Measurements from ENCODE around the gene GID8.
"Not testable (repeated sequence)": the region's sequence is repeated elsewhere in the genome, so short reads cannot be mapped to it uniquely, and the experiment has no call there.

GID8 gene

DNA sequence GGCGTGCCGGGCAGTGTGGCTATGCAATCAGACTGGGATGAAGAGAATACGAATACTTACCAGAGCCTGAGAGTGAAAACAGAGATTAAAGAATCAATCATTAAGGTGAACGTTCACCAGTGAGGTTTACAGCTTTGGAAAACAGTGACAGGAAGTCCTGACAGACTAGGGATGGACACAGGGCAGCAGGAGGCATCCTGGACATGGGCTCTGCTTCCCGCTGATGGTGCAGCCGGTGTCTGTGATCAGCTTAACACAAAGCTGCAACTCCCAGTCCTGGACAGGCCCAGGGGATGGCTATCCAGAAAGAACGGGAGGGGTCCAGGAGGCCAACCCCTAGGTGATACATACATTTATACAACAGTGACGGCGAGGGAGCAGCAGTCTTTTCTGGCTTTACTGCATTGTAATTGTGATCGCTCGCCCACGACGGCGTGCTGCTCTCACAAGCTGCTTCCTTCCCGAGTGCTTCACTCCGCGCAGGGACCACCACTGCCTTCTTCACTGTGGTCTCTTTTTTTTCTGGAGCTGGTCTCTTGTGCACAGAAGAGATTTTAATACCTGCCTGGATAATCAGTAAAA lies 32.3 kb upstream of the GID8 start:
- DNase-seq, result no peak

DNA sequence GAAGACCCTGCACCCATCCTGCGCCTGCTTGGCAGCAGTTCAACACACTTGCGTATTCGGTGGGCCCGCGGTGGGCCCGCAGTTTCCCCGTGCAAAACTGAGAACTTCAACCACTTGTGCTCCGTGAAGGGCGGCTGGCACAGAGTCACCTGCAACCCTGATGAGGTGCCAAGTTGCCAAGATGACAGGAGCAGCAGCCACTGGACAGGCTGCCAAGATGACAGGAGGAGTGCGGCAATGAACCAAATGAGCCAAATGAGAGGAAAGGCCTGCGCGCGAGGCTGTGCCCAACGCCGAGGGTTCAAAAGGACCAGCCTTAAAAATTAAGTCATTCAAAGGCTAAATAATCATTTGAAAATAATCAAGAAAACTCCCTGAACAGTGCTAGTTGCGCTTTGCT lies 31.7 kb upstream of the GID8 start:
- DNase-seq, result no peak

DNA sequence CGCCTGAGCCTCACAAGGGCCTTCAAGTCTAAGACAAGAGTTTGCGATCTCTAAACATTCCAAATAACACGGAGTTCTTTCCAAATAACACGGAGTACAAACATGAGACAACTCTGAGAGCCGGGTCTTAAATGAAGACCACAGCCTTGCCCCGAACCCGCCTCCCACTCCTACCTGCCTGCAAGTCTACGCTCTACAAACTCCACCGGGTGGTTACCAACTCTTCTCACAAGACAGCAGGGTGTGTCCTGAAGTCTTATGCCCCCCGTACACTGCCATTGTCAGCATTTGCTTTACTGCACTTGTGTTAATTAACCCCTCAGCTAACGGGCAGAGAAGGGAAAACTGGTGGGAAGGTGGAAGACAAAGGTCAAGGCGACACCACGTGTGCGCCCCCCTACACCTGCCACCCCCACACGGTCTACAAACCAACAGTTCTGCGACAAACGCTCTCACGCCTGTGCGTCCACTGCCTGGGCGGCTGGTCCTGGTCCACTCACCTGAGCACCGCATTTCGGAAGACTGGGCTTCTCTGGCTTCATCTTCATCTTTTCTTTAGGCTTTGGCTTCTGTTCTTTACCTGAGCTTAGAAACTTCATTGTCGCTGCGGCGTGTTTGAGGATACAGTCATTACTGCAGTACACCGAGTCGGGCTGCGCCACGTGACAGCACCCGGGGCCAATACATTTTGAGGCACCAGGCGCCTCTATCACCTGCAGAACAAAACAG lies 31.1 kb upstream of the GID8 start:
- no peak for DNase-seq

DNA sequence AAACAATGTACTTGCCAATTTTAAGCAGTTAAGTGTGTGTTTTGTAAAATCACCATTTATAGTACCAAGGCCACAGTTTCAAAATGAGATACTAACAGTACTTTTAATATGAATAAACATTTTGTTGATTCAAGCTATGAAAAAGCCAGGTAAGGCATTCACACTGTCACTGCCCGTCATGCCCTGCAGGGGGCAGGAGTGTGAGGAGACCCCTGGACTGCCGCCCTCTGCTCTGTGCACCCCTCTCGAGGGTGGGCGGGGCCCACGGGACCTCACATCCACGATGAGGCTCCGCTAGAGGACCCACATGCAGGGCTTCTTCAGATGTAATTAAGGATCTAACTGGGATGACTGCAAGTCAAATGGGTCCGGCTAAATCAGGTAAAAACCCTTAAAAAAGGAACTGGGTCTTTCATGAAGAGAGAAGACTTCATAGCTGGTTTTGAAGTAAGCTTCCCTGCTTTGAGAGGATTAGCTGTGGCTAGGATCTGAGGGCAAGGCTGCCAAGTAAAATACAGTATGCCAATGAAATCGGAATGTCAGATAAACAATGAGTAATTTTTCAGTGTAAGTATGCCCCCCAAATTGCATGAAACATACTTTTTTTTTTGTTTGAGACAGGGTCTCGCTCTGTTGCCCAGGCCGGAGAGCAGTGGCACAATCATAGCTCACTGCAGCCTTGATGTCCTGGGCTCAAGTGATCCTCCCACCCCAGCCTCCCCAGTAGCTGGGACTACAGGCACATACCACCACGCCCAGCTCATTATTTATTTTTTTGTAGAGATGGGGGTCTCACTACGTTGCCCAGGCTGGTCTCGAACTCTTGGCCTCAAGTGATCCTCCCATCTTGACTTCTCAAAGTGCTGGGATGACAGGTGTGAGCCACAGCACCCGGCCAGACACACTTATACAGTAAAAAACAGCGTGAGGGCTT lies 30.3 kb upstream of the GID8 start:
- DNase-seq, result no peak

DNA sequence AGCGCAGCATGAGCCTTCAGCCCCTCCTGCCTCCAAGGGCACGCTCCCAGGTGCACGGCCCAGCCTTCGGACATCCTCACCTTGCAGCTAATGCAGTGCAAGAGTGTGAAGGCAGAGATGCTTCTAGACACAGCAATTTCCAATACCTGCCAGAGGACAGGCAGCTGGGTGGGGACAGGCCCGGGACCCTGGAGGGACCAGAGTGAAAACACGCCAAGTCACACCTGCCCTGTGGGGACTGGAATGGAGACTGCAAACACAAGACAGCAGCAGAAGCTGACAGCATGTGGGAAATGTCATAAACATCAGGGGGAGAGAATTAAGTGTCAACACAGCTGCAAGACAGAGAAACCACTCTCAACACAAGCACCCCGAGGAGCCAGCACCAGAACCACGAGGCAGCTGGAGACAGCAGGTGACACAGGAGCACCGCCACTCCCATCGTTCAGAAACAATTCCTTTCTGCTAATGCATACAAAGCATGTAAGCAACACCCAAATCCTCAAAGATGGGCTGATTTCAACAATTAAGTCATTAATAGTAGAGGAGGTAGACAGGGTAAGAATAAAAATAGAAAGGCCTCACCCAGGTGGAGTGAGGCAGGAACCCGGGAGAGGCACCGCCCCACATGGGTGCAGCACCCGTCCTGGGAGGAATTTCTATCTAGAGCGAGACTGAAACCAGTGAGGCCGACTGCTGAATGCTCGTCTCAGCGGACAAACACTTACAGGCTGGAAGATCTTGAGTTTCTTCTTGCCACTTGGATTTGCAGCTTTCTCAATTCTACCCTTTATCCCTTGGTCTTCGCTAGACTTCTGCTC lies 28.8 kb upstream of the GID8 start:
- DNase-seq, result no peak

DNA sequence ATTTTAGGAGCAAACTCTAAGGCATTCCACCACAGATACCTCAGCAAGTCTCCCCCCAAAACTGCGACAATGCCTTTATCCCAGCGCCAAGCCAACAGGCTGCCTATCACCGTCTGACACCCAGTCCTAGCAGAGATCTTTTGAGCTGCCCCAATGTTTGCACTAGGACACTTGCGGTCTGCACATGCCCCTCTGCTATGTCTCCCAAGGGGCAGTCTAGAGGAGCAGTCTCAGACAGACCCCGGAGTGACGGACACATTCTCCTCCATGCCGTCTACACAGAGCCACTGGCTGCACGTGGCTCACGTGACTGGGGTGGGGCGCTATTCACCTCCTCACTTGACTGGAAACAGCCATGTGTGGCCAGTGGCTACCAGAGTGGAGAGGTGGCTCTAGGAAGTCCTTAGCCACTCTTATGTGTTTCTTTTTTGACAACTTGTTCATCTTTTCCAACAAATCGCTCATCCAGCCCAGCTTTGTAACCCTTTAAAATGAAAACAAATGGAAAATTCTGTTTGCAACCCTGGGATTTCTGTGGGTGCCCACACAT lies 27.7 kb upstream of the GID8 start:
- no peak for DNase-seq

DNA sequence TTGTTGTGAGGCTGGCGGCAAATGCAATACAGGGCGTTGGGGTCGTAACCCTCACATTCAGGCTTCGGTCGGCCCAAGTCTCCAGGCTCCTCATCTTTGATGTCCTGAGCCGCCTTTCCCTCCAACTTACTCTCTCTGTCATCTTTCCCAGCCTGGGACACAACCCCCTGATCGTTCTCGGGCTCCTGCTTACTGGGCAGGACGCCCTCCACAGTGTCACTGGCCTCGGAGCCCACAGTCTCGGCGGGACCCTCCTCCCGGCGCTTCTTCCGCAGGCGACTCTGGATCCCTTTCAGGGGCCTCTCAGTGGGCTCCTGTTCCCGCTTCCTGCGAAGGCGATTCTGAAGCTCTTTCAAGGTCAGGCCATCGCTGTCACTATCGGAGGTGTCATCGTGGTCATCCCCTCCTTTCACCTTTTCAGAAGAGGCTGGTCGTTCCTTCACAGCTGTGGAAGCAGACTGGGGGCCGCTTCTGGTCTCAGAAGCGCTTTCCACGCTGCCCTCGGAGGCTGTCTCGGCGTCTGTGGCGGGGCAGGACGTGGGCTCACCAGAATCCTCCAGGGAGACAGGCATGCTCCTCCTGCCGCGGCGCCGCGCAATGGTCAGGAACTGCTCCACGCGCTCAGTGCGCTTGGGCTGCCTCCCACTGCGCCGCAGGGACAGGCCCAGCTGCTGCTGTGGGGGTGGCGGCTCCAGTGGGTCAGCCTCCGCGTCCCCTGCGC lies 27.0 kb upstream of the GID8 start:
- DNase-seq, result no peak

DNA sequence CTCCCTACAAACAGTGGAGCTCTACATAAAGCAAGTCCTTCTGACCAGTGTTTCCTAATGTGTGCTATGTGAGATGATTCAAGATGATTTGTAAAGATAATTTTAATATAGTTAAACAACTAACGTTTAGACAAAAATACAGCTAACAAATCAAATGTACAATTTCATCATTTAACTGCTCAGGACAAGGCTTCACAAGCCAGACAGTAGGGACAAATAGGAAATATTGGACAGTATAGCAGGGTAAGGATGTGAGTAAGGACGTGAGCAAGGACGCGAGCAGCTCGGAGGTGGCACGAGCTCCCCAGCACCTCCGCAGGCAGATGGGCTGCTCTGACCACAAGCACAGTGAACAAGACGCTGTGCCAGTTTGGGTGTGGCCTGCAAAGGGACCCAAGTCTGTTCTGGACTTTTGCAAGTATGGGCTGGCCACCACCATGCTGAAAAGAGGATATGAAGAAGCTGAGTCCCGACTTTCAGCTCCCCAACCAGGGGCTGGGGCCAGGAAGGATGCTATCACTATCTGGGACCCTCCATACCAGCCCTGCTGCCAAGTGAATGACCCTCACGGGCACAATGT lies 26.2 kb upstream of the GID8 start:
- no peak for DNase-seq

DNA sequence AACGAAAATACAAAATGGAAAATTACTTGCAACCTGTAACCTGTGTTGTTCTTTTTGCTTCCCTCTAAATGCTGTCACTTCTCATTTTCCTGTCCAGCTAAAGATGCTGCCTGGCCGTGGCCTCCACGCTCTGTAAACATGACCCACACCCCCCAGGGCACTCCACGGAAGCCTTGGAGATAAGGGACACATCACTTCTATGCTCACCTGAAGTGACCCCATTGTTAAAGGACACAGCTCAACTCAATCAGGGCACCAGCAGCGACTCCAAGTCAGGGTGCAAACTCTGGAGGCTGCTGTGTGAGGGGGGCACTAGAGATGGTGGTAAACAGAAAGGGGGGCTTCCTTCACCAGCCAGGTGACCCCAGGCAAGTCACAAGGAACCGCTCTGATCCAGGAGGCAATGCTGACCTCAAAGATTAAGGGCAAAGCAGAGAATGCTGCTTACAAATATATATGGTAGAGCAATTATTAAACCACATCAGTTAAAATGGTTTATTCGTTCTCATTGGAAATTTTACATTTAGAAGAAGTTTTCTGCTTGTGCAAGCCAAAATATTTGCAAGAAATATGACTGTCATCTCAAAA lies 24.8 kb upstream of the GID8 start:
- DNase-seq, result no peak

DNA sequence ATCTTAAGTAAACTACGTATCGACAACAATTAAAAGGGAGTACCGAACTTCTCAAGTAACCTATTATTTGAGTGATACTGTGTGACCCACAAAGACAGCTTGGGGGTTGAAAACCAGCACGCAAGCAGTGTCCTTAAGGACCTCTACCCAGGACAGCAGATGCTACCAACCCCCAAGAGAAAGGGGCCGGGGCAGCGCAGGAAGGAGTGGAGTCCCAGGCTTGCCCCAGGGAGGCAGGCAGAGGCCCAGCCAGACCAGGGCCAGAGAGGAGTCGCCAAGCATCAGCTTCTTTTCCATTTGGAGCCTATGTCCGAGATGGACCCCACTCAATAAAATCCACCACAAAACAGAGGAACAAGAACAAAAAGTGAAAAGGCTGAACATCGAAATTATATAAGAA lies 23.5 kb upstream of the GID8 start:
- DNase-seq, result no peak

DNA sequence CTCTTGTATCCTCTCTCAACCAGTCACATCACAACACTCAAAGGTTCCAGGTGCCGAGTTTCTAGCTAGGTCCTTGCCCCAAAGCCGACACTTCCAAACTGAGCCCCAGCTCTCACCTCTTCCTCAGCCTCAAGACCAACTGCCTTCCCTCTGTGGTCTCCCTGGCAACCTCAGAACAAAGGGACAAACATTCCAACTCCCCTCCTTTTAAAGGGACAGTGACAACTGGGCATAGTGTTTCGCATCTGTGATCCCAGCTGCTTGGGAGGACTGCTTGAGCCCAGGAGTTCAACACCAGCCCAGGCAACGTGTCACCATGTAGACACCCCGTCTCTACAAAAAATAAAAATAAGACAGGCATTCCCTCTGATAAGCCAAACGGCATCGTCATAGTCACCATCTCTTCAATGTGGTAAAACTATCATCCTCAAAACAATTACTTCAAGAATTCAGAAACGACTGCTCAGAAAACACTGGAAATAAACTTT lies 22.9 kb upstream of the GID8 start:
- DNase-seq, result no peak

DNA sequence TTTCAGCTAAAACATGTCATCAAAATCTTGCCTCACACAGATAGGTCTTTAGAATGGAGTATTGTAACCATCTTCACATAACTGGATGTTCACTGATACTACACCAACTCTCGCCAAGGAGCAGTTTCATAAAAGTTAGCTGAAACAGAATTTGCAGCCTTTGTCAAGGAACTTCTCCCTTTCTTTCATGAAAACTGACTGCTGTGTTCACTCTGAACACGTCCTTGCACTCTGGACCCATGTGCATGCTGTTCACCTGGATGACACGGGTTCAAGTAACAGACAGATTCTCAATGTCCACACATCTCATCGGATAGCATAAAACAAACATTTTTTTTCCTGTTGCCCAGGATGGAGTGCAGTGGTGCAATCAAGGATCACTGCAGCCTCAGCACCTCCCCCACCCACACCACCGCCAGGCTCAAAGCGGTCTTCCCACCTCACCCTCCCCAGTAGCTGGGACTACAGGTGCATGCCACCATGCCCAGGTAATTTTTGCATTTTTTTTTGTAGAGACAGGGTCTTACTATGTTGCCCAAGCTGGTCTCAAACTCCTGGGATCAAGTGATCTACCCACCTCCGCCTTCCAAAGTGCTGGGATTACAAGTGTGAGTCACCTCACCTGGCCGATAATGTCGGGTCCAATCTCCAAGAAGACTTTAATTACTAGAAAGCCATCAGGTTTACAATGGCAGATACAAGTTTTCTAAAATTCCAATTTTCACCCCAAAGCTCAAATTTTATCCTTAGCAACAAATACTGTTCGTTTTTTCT lies 21.1 kb upstream of the GID8 start:
- no peak for DNase-seq

DNA sequence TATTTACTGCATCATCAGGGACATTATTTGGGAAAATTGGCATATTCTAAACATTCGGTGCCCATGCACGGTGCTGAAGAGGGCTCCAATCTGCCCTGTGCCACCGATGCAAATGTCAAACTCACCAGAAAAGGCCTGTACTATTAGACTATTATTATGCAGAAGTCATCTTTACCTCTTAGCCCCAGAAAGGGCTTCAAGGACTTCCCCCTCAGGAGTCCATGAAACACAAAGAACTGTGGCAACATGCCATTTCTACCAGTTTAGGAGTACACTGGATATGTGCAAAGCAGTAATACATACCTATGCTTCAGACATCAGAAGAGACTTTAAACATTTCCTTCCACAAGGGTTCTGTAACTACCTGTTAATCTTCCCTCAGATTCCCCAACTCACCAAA lies 20.2 kb upstream of the GID8 start:
- DNase-seq, result no peak

DNA sequence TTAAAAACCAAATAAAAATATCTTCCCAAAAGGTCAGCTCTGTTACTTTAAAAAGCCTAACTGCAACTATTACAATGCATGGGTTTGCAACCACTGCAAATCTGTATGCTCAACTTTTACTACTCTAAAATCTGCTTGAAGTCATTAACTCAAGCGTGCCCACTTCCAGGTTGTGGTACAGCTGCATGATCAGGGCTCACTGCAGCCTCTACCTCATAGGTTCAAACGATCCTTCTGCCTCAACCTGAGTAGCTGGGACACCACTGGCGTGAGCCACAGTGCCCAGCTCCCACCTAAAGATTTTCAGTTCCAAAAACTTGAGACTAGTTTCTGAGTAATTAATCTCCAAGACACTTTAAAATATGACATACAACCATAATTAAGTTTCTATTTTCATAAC lies 19.8 kb upstream of the GID8 start:
- DNase-seq, result no peak

DNA sequence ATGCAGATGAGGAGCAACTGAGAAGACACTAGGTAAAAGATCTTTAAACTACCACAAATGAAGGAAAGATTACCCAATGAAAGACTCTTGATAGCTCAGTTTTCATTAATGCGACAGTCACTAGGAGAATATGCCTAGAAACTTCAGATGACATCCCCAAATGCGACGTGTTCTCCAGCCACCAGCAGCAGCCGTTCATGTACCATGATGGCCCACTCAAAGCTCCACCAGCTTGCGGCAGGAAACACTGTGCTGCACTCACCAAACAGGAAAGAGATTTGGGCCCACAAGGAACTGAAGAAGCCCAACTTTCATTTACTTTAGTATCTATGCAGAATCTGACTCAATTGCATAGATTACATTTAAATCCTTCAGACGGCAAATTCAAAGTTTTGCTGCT lies 19.1 kb upstream of the GID8 start:
- no peak for DNase-seq

DNA sequence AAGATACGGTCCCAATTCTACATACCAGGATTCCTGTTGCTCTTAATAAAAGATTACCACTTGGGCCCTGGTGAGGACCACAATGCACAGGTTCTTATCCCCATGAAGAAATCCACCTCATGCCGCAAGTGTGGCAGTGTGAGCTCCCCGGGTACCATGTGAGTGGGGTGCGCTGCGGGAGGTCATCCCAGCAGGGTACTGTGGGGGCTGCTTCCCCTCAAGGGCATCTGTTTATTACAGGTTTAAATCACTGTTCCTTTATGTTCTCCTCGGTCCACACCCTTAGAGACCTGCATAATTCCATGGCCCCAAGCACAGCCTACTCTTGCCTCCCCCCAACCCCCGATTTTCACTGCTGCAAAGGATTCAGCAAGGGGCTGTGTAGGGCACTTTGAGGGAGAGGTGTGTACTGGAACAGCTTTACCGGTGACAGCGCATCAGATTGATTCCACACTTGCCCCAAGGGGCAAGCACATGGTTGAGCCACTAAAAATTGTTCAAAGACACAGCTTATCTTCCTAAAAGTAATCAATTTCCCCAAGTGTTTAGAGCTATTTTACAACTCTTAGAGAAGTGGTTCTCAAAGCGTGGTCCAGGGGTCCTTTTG lies 17.8 kb upstream of the GID8 start:
- no peak for DNase-seq

DNA sequence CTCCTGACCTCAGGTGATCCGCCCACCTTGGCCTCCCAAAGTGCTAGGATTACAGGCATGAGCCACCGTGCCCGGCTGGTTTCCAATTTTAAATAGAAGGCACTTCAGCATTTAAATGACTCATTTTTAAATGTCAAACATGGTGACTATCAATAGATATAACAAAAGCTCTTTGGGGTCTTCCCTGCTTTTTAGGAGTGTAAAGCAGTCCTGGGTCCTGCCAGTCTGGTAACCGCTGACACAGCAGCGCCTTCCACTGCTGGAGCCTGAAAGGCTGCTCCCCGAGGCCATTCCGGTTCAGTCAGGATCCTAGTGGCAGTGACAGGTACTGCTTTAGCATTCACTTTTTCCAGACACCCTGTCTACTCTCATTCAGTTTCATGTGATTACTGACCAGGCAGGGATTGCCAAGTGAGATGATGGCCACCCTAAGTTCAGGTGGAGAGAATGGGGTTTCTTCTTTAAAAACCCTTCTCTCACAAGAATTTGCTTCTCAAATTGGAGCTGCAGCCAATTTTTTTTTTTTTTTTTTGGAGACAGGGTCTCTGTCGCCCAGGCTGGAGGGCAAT lies 16.7 kb upstream of the GID8 start:
- no peak for DNase-seq

DNA sequence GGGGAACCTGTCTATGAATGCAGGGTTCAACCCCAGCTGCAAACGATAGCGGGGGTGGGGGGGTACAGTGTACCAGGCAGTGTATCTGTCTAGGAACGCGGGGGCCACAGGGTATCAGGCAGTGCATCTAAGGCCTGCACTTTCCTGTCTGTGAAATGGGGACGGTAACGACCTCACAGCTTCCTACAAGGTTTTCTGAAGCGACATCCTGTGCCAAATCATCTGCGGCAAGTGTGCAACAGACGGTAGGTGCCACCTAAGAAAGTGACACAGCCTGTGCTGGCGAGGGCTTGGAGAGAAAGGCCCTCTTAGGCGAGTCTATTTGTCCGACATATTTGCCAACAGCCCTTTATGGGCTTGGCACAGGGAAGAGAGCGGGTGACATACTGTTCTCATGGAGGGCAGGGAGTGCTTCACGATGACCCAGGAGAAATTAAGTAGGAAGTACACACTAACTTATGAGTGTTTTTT lies 15.5 kb upstream of the GID8 start:
- DNase-seq, result no peak

DNA sequence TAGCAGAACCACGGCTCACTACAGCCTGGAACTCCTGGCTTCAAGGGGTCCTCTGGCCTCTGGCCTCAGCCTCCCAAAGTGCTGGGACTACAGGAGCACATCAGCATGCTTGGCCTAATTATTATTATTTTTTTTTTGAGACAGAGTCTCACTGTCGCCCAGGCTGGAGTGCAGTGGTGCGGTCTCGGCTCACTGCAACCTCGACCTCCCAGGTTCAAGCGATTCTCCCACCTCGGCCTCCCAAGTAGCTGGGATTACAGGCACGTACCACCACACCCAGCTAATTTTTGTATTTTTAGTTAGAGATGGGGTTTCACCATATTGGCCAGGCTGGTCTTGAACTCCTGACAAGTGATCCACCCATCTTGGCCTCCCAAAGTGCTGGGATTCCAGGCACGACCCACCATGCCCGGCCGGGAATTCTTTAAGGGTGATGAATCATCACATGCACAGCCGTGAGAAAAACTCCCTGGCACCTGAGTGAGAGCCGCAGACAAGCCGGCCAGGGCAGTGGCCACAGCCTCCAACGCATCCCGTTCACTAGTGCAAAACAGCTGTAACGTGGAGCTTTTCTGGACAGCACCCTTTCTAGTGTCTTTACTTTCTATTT lies 14.8 kb upstream of the GID8 start:
- not testable (repeated sequence) for DNase-seq

All from NCI-H2081 treated with DMSO at 0.1 percent for 48 hours (cell line).